ENCODE measurements around the gene RNF121.
A peak's percentile ranks its signal among the peaks of the same experiment; 100 is the strongest.

- TF ChIP-seq RFX5 (IDR thresholded peaks at IDR 0.05; ENCODE audit: low read depth, low read length) (no peak), MXI1 (IDR thresholded peaks at IDR 0.05; ENCODE audit: borderline replicate concordance, low read depth, low read length) (no peak), BHLHE40 (IDR thresholded peaks at IDR 0.05; ENCODE audit: low read depth, low read length) (no peak), CTCF (conservative IDR thresholded peaks at IDR 0.05; ENCODE audit: low read depth, low read length) (no peak), CHD1 (IDR thresholded peaks at IDR 0.05; ENCODE audit: low read depth, low read length) (no peak), MAFK (IDR thresholded peaks at IDR 0.05; ENCODE audit: low read depth, low read length) (peak; percentile 100), CEBPB (IDR thresholded peaks at IDR 0.05; ENCODE audit: low read depth, low read length) (no peak), NFE2L2 (IDR thresholded peaks at IDR 0.05; ENCODE audit: low read depth, low read length) (no peak), POLR2A (IDR thresholded peaks at IDR 0.05; ENCODE audit: low read depth, low read length) (no peak), SMC3 (IDR thresholded peaks at IDR 0.05; ENCODE audit: low read depth, low read length) (no peak)
Observed at GRCh38 chr11:71971680-71972079, 42.8 kb downstream of the RNF121 start.
